H1 (cell line): Measurements from ENCODE around the gene SLC20A1. TPM values are rescaled to one million over a fixed set of nuclear protein-coding genes. Genes with fewer than 3 reads are reported as not detected.

Source experiments
- CTCF ChIA-PET: fragments of 300-600 bp; sonication (Branson Sonifier 250); formaldehyde crosslinking; loops from one replicate; lab custom pipeline; 2021; ENCODE audit not compliant: partially characterized antibody; lab: Charles Lee
- POLR2A ChIA-PET: fragments of 300-600 bp; sonication (Branson Sonifier 250); formaldehyde crosslinking; loops from one replicate; lab custom pipeline; 2021; ENCODE audit warnings: inconsistent platforms; ENCODE audit not compliant: partially characterized antibody; lab: Charles Lee
- DNase-seq, 2 experiments: peaks; one replicate each; pipeline versions ENCODE4 v3.0.0 to v3.0.0-alpha.2; 2010 to 2022; ENCODE audit warnings: low spot score in 2 of 2, low read depth in 1 of 2, mixed read lengths in 1 of 2
- FAIRE-seq: peaks from 2 replicates; lab custom pipeline; 2011; peaks lifted over from hg19 to GRCh38; lab: Jason Lieb, UNC
- H2AFZ ChIP-seq: 2 replicates; pipeline ENCODE4 v1.8.1; 2012; ENCODE audit warnings: low read length, inconsistent platforms
- H2AK5ac ChIP-seq: 2 replicates; pipeline ENCODE4 v1.6.1; 2013; ENCODE audit warnings: low read depth, low read length
- H2BK120ac ChIP-seq: replicated peaks from 2 replicates; pipeline ENCODE3; 2013; ENCODE audit warnings: low read depth, low read length, inconsistent platforms
- H2BK12ac ChIP-seq: 2 replicates; pipeline ENCODE4 v1.6.1; 2013; ENCODE audit warnings: low read depth, low read length
- H2BK15ac ChIP-seq: 2 replicates; pipeline ENCODE4 v1.6.1; 2013; ENCODE audit warnings: low read length
- H2BK20ac ChIP-seq: 2 replicates; pipeline ENCODE4 v1.6.1; 2013; ENCODE audit warnings: low read length
- H2BK5ac ChIP-seq: 2 replicates; pipeline ENCODE4 v1.6.1; 2013; ENCODE audit warnings: low read depth, low read length
- H3K14ac ChIP-seq: 2 replicates; pipeline ENCODE4 v1.6.1; 2013; ENCODE audit warnings: inconsistent platforms; ENCODE audit not compliant: insufficient read length
- H3K18ac ChIP-seq: 2 replicates; pipeline ENCODE4 v1.6.1; 2013; ENCODE audit warnings: low read length; ENCODE audit errors: extremely low read depth
- H3K23ac ChIP-seq: 2 replicates; pipeline ENCODE4 v1.6.1; 2013; ENCODE audit warnings: inconsistent platforms; ENCODE audit not compliant: insufficient read length
- H3K23me2 ChIP-seq: 2 replicates; pipeline ENCODE4 v1.6.1; 2013; ENCODE audit warnings: low read depth, low read length
- H3K27ac ChIP-seq: 2 replicates; pipeline ENCODE4 v1.6.1; 2011; ENCODE audit warnings: low read depth, low read length, inconsistent platforms
- H3K27me3 ChIP-seq, 4 experiments: replicated peaks in 1 of 4; 1 replicate in 1 of 4; 2 replicates in 3 of 4; pipeline versions ENCODE4 v1.6.1 to v1.8.1; 2011 to 2013; ENCODE audit warnings: low read length in 3 of 4, mild to moderate bottlenecking in 3 of 4, inconsistent platforms in 2 of 4, mixed read lengths in 2 of 4, moderate library complexity in 1 of 4; ENCODE audit not compliant: control insufficient read depth in 3 of 4, insufficient read depth in 3 of 4; ENCODE audit errors: extremely low read depth in 1 of 4
- H3K36me3 ChIP-seq, 4 experiments: 2 replicates each; pipeline versions ENCODE4 v1.6.1 to v1.8.1; 2011 to 2013; ENCODE audit warnings: mild to moderate bottlenecking in 4 of 4, low read length in 3 of 4, moderate library complexity in 2 of 4, control low read depth in 1 of 4, inconsistent platforms in 1 of 4; ENCODE audit not compliant: insufficient read depth in 4 of 4, control insufficient read depth in 2 of 4
- H3K4ac ChIP-seq: replicated peaks from 2 replicates; pipeline ENCODE3; 2013; ENCODE audit warnings: low read length, low read depth, mixed read lengths, inconsistent platforms; ENCODE audit not compliant: insufficient read length
- H3K4me1 ChIP-seq, 4 experiments: replicated peaks in 1 of 4; 1 replicate in 1 of 4; 2 replicates in 3 of 4; pipeline versions ENCODE4 v1.6.1 to v1.8.1; 2011 to 2013; ENCODE audit warnings: low read length in 3 of 4, inconsistent platforms in 2 of 4, mixed read lengths in 1 of 4; ENCODE audit not compliant: insufficient read depth in 4 of 4, control insufficient read depth in 3 of 4
- H3K4me2 ChIP-seq, 2 experiments: 2 replicates each; pipeline versions ENCODE4 v1.6.1 to v1.8.1; 2011 to 2013; ENCODE audit warnings: low read depth in 2 of 2, low read length in 2 of 2, control low read depth in 1 of 2, inconsistent platforms in 1 of 2, mild to moderate bottlenecking in 1 of 2; ENCODE audit not compliant: insufficient read depth in 1 of 2
- H3K4me3 ChIP-seq, 4 experiments: fragments of 200-600, 300-600 bp in 1 of 4; sonication (generic), shearing (Covaris generic), sonication (Bioruptor Twin) in 1 of 4; 2 replicates each; pipeline versions ENCODE4 v1.5.1 to v1.8.1; 2011 to 2016; ENCODE audit warnings: low read length in 4 of 4, low read depth in 3 of 4, control low read depth in 2 of 4, inconsistent platforms in 2 of 4, mild to moderate bottlenecking in 2 of 4, mixed read lengths in 1 of 4, moderate library complexity in 1 of 4; ENCODE audit not compliant: insufficient read depth in 2 of 4; ENCODE audit errors: extremely low read depth in 1 of 4
- H3K56ac ChIP-seq: replicated peaks from 2 replicates; pipeline ENCODE3; 2013; ENCODE audit warnings: low read depth, mild to moderate bottlenecking, mixed read lengths, low read length, inconsistent platforms; ENCODE audit not compliant: insufficient read length
- H3K79me1 ChIP-seq: 2 replicates; pipeline ENCODE4 v1.6.1; 2013; ENCODE audit warnings: low read depth, low read length, control low read depth
- H3K79me2 ChIP-seq, 2 experiments: 2 replicates each; pipeline versions ENCODE4 v1.6.1 to v1.8.1; 2012 to 2013; ENCODE audit warnings: low read length in 2 of 2, mild to moderate bottlenecking in 2 of 2, inconsistent platforms in 1 of 2; ENCODE audit not compliant: insufficient read depth in 2 of 2, control insufficient read depth in 1 of 2
- H3K9ac ChIP-seq, 4 experiments: replicated peaks in 1 of 4; 1 replicate in 1 of 4; 2 replicates in 3 of 4; pipeline versions ENCODE4 v1.6.1 to v1.8.1; 2011 to 2013; ENCODE audit warnings: low read depth in 3 of 4, low read length in 3 of 4, control low read depth in 2 of 4, mild to moderate bottlenecking in 2 of 4, moderate library complexity in 2 of 4, inconsistent platforms in 1 of 4; ENCODE audit errors: extremely low read depth in 1 of 4
- H3K9me3 ChIP-seq, 2 experiments: 2 replicates each; pipeline versions ENCODE4 v1.6.1 to v1.8.1; 2012 to 2013; ENCODE audit warnings: mild to moderate bottlenecking in 2 of 2, moderate library complexity in 2 of 2, control low read depth in 1 of 2, inconsistent platforms in 1 of 2, low read depth in 1 of 2, low read length in 1 of 2, mixed read lengths in 1 of 2; ENCODE audit not compliant: insufficient read depth in 2 of 2
- H4K20me1 ChIP-seq, 2 experiments: replicated peaks in 1 of 2; 2 replicates each; pipeline versions ENCODE3 to v1.8.1; 2011 to 2013; ENCODE audit warnings: inconsistent platforms in 2 of 2, low read length in 2 of 2, mild to moderate bottlenecking in 1 of 2; ENCODE audit not compliant: insufficient read depth in 2 of 2, control insufficient read depth in 1 of 2
- H4K5ac ChIP-seq: 2 replicates; pipeline ENCODE4 v1.6.1; 2013; ENCODE audit warnings: low read length, low read depth, mixed read lengths, inconsistent platforms; ENCODE audit not compliant: insufficient read length
- H4K8ac ChIP-seq: 2 replicates; pipeline ENCODE4 v1.8.0; 2013; ENCODE audit warnings: mild to moderate bottlenecking, moderate library complexity, low read length, inconsistent platforms; ENCODE audit not compliant: insufficient read depth; ENCODE audit errors: extremely low read depth
- H4K91ac ChIP-seq: replicated peaks from 2 replicates; pipeline ENCODE3; 2013; ENCODE audit warnings: low read length, mixed read lengths, inconsistent platforms; ENCODE audit not compliant: insufficient read length
- BCL11A ChIP-seq, 2 experiments: IDR thresholded peaks; one replicate each; pipeline ENCODE4 v1.6.1; 2011; ENCODE audit warnings: low read depth in 2 of 2, low read length in 2 of 2, mild to moderate bottlenecking in 2 of 2
- HDAC6 ChIP-seq: IDR thresholded peaks from one replicate; pipeline ENCODE4 v1.7.1; 2012; ENCODE audit warnings: low read depth, mild to moderate bottlenecking, inconsistent platforms, low read length, moderate library complexity
- JUND ChIP-seq: IDR thresholded peaks from 2 replicates; pipeline ENCODE4 v1.6.1; 2011; ENCODE audit warnings: mild to moderate bottlenecking, improper control_type of control experiment, low read length
- PHF8 ChIP-seq: fragments of 200-600 bp; sonication (generic); conservative IDR thresholded peaks from 2 replicates; pipeline ENCODE4 v1.7.1; 2012; ENCODE audit warnings: low read depth, mild to moderate bottlenecking, inconsistent platforms, low read length, moderate library complexity
- RAD21 ChIP-seq, 2 experiments: IDR thresholded peaks in 1 of 2; conservative IDR thresholded peaks in 1 of 2; 2 replicates each; pipeline ENCODE4 v1.6.1; 2011; ENCODE audit warnings: low read depth in 2 of 2, low read length in 2 of 2, improper control_type of control experiment in 1 of 2, inconsistent platforms in 1 of 2, mild to moderate bottlenecking in 1 of 2, moderate library complexity in 1 of 2
- SAP30 ChIP-seq: fragments of 300-600 bp; sonication (generic); IDR thresholded peaks from 2 replicates; pipeline ENCODE4 v1.7.1; 2012; ENCODE audit warnings: low read length, moderate library complexity, mild to moderate bottlenecking, inconsistent platforms; ENCODE audit not compliant: insufficient read depth, insufficient replicate concordance
- SIN3A ChIP-seq, 2 experiments: IDR thresholded peaks in 1 of 2; conservative IDR thresholded peaks in 1 of 2; 2 replicates each; pipeline ENCODE4 v1.6.1; 2011 to 2012; ENCODE audit warnings: low read length in 2 of 2, improper control_type of control experiment in 1 of 2, low read depth in 1 of 2, mild to moderate bottlenecking in 1 of 2
- SP1 ChIP-seq: IDR thresholded peaks from 2 replicates; pipeline ENCODE4 v1.6.1; 2011; ENCODE audit warnings: low read depth, low read length
- SP4 ChIP-seq: IDR thresholded peaks from 2 replicates; pipeline ENCODE4 v1.6.1; 2012; ENCODE audit warnings: low read length, inconsistent platforms
- ZNF274 ChIP-seq: IDR thresholded peaks from 2 replicates; pipeline ENCODE4 v1.7.0; 2012; ENCODE audit warnings: low read length, borderline replicate concordance; ENCODE audit errors: extremely low read depth
- WGBS, 2 experiments: shearing (Covaris generic) in 1 of 2; methylation state at CpG; one replicate each; pipeline versions ENCODE4 v1.1.6 to v1.1.7; 2013 to 2015; ENCODE audit warnings: low lambda C conversion rate in 2 of 2, mixed read lengths in 2 of 2, inconsistent platforms in 1 of 2, low coverage in 1 of 2, missing lambda C conversion rate in 1 of 2; ENCODE audit not compliant: insufficient replicate concordance in 2 of 2, insufficient coverage in 1 of 2, insufficient read length in 1 of 2; ENCODE audit errors: extremely low coverage in 1 of 2, missing lambda C conversion rate in 1 of 2; 5-methylcytosine and 5-hydroxymethylcytosine counted together
- polyA plus RNA-seq, 7 experiments: library from polyadenylated mRNA; depleted of rRNA in 3 of 7; stranded (reverse) in 5 of 7; unstranded in 2 of 7; fragments of >200 nt in 5 of 7; fragments of 200-250 nt in 2 of 7; gene quantifications; 1 replicate in 5 of 7; 2 replicates in 1 of 7; 4 replicates in 1 of 7; pipeline versions ENCODE4 v1.2.1 to v1.2.3, GENCODE V29; 2011 to 2013; ENCODE audit warnings: missing spikeins in 2 of 7, mixed read lengths in 2 of 7
- total RNA-seq: library from RNA; stranded (reverse); fragmentation: NEBNext Ultra II Directional; extraction: Animal tissue kit (Norgen Biotek cat#: 25700); gene quantifications from 2 replicates; pipeline ENCODE4 v1.2.1, GENCODE V29; 2021

Gene SLC20A1
- total and polyA plus RNA-seq, 2 of the 8 experiments (the other 6 are each of a cell fraction or from before 2014, with no cell fraction given), result 42.6 to 105 TPM

GRCh38 chr2:112684415-112684775, 38.7 kb downstream of the SLC20A1 start:
- no peak overlapping the region for H2AFZ ChIP-seq

More at GRCh38 chr2:112684415-112684775, 38.7 kb downstream of the SLC20A1 start:
- H2AK5ac ChIP-seq, result no peak overlapping the region
- no peak overlapping the region for H2BK12ac ChIP-seq
- H3K79me2 ChIP-seq, result no peaks in the 10 kb centered on the region
- H3K14ac ChIP-seq, result no peak overlapping the region
- H4K91ac ChIP-seq, result no peak overlapping the region
- TF ChIP-seq SP4 (no peak), PHF8 (no peak), JUND (no peak), SAP30 (no peak), BCL11A (IDR thresholded peaks at IDR 0.05; ENCODE audit: low read depth in 2 of 2, low read length in 2 of 2) (no peak), SIN3A (conservative IDR thresholded peaks at IDR 0.05 in 1 of 2, IDR thresholded peaks at IDR 0.05 in 1 of 2; ENCODE audit: low read depth in 1 of 2, low read length in 2 of 2) (no peak), ZNF274 (no peak), SP1 (no peak), HDAC6 (no peak), RAD21 (IDR thresholded peaks at IDR 0.05 in 1 of 2, conservative IDR thresholded peaks at IDR 0.05 in 1 of 2; ENCODE audit: low read depth in 2 of 2, low read length in 2 of 2) (no peak)
- H3K56ac ChIP-seq, result no peak overlapping the region
- no peak overlapping the region for H2BK5ac ChIP-seq
- H3K27me3 ChIP-seq, result no peaks in the 10 kb centered on the region
- no peak overlapping the region for H2BK20ac ChIP-seq
- no peak overlapping the region for H4K8ac ChIP-seq
- POLR2A ChIA-PET, result no interaction called here
- WGBS, 2 experiments, result 72% methylated on average over 3 of the region's 3 CpGs; no CpG with 5 or more reads in 1 of the 2 experiments
- H3K79me1 ChIP-seq, result no peaks in the 10 kb centered on the region
- no peak overlapping the region for H3K18ac ChIP-seq
- H3K4me1 ChIP-seq, result no peaks in the 10 kb centered on the region
- H4K20me1 ChIP-seq, result no peaks in the 10 kb centered on the region
- H3K9me3 ChIP-seq, result no peaks in the 10 kb centered on the region
- no peak overlapping the region for H3K27ac ChIP-seq
- no peak overlapping the region for H3K4ac ChIP-seq
- no peak overlapping the region for H3K4me3 ChIP-seq
- CTCF ChIA-PET, result interaction anchor here (1.1 to 8.8 kb wide), 3 partner anchors 42 to 85 kb away, joined by 3 to 40 read pairs (median 7); no protein-coding TSS in a partner anchor
- FAIRE-seq (no peak), DNase-seq (no peak)
- no peak overlapping the region for H3K4me2 ChIP-seq
- H3K36me3 ChIP-seq, result no peaks in the 10 kb centered on the region
- H2BK15ac ChIP-seq, result no peak overlapping the region
- no peak overlapping the region for H3K9ac ChIP-seq
- no peak overlapping the region for H3K23ac ChIP-seq
- no peak overlapping the region for H2BK120ac ChIP-seq
- no peaks in the 10 kb centered on the region for H3K23me2 ChIP-seq
- H4K5ac ChIP-seq, result no peak overlapping the region
